ENCODE results near the gene BPTF.
A peak's percentile ranks its signal among the peaks of the same experiment; 100 is the strongest.
"Not testable (repeated sequence)": the region's sequence is repeated elsewhere in the genome, so short reads cannot be mapped to it uniquely, and the experiment has no call there.

BPTF gene, protein sequence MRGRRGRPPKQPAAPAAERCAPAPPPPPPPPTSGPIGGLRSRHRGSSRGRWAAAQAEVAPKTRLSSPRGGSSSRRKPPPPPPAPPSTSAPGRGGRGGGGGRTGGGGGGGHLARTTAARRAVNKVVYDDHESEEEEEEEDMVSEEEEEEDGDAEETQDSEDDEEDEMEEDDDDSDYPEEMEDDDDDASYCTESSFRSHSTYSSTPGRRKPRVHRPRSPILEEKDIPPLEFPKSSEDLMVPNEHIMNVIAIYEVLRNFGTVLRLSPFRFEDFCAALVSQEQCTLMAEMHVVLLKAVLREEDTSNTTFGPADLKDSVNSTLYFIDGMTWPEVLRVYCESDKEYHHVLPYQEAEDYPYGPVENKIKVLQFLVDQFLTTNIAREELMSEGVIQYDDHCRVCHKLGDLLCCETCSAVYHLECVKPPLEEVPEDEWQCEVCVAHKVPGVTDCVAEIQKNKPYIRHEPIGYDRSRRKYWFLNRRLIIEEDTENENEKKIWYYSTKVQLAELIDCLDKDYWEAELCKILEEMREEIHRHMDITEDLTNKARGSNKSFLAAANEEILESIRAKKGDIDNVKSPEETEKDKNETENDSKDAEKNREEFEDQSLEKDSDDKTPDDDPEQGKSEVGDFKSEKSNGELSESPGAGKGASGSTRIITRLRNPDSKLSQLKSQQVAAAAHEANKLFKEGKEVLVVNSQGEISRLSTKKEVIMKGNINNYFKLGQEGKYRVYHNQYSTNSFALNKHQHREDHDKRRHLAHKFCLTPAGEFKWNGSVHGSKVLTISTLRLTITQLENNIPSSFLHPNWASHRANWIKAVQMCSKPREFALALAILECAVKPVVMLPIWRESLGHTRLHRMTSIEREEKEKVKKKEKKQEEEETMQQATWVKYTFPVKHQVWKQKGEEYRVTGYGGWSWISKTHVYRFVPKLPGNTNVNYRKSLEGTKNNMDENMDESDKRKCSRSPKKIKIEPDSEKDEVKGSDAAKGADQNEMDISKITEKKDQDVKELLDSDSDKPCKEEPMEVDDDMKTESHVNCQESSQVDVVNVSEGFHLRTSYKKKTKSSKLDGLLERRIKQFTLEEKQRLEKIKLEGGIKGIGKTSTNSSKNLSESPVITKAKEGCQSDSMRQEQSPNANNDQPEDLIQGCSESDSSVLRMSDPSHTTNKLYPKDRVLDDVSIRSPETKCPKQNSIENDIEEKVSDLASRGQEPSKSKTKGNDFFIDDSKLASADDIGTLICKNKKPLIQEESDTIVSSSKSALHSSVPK (N-terminal part only)

DNA sequence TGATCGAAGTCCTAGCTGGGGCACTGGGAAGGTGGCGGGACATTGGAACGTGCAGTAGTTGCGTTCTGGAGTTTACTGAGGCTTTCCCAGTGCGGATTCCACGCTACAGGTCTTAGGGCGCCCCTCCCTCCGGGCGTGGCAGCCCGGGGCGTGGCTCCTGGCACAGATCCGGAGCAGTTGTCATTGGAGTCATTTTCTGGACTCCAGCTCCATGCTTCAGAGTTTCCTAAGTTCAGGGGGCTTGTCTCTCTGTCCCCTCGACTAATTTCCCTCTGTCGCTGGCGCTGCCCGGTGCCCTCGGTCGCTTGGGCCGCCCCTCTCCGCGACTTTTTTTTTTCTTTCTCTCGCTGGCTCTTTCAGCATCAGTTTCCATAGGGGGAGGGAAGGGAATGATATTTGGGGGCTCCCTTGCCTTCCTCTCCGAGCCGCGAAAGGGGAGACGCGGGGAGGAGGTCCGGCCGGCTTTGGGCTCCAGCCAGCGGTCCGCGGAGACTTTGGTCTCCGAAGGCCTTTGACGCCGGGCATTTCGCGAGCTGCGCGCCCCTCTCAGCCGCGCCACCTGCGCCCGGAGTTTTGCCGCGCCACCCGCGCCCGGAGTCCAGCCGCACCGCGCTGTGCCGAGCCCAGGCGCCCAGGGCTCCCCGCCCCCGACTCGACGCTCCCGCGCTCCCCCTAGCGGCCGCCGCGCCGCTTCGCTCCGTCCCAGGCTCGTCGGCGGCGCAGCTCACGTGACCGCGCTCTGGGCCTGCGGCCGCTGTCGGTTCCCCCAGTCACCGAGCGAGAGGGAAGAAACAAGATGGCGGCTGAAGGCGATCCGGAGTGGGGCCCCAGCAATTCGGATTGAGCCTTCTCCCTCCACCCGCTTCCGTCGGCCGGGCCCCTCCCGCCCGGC lies at the start of gene BPTF:
Gene BPTF, plus strand, starts transcription at position 769 of the 892 bp plus-strand sequence. CDS start 222 bp downstream, outside the sequence.
- H3K36me3 Mint-ChIP-seq (ENCODE audit: insufficient read depth): peaks cover 18% of the 10 kb centered on the region
- ATAC-seq (replicated peaks; ENCODE audit: extremely low read depth, poor library complexity, severe bottlenecking) (peak; percentile 79), DNase-seq (ENCODE audit: low spot score in 2 of 2) (peak; percentile 85)
- no peaks in the 10 kb centered on the region for H3K9me3 Mint-ChIP-seq
- peak within 1 kb of the TSS; percentile 91 for H3K27ac Mint-ChIP-seq (ENCODE audit: low read depth)
- peaks cover 28% of the 10 kb centered on the region for H3K4me1 Mint-ChIP-seq
- H3K4me3 Mint-ChIP-seq: peak within 1 kb of the TSS; percentile 96
- H3K27me3 Mint-ChIP-seq: no peaks in the 10 kb centered on the region

DNA sequence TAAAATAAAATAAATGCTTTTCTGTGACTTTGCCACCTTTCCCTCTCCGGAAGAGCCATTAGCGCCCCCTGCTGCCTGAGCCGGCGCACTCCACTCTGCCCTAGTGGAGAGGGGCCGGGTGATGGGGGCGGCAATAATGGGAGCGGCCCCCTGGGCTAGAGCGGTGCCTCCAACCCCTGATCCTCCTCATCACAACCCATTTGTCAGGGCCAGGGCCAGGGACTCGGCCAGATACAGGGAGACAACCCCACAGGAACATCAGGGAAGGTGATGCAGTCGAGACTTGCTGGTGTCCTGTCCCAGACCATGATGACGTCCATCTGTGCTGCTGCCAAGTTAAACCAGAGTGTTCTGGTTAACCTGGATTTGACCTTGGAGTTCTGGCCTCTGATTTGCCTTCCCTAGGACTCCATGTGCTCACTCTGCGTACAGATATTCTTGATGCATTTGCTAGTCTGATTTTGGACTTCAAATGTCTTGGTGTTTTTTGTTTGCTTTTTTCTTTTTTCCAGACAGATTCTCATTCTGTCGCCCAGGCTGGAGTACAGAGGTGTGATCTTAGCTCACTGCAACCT lies 46.1 kb upstream of the BPTF start:
- H3K36me3 Mint-ChIP-seq (ENCODE audit: insufficient read depth): no peaks in the 10 kb centered on the region
- H3K27ac Mint-ChIP-seq (ENCODE audit: low read depth): no peak overlapping the region
- H3K4me3 Mint-ChIP-seq: no peak overlapping the region
- no peaks in the 10 kb centered on the region for H3K9me3 Mint-ChIP-seq
- H3K27me3 Mint-ChIP-seq: no peaks in the 10 kb centered on the region
- no peaks in the 10 kb centered on the region for H3K4me1 Mint-ChIP-seq
- DNase-seq (ENCODE audit: low spot score in 2 of 2) (no peak), ATAC-seq (replicated peaks; ENCODE audit: extremely low read depth, poor library complexity, severe bottlenecking) (no peak)

DNA sequence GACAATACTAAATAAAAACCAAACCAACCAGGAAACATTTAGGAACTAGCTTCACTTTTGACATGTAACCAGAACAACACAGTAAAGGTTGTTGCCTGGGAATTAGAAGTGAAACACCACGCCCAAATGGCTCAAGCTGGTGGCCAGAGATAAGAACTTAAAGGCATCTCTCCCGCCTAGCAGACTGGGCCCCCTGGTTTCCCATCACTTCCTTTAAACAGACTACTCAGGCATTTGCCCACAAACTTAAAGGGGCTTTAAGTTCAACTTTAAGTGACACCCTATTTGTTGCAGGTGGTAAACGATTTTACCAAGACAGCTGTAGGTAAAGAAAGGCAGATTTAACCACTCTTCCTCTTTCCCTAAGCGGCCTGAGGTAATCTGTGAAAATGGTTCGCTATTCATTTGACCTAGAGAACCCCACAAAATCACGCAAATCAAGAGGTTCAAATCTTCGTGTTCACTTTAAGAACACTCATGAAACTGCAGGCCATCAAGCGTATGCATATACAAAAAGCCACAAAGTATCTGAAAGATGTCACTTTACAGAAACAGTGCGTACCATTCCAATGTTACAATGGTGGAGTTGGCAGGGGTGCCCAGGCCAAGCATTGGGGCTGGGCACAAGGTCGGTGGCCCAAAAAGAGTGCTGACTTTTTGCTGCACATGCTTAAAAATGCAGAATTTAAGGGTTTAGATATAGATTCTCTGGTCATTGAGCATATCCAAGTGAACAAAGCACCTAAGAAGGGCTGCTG lies 40.8 kb upstream of the BPTF start:
- Mint-ChIP-seq H3K4me1 (no peaks in the 10 kb centered on the region), H3K36me3 (ENCODE audit: insufficient read depth) (no peaks in the 10 kb centered on the region), H3K9me3 (no peaks in the 10 kb centered on the region), H3K27me3 (no peaks in the 10 kb centered on the region), H3K4me3 (no peak overlapping the region), H3K27ac (ENCODE audit: low read depth) (no peak overlapping the region)
- ATAC-seq (replicated peaks; ENCODE audit: extremely low read depth, poor library complexity, severe bottlenecking): no peak
- no peak for DNase-seq (ENCODE audit: low spot score in 2 of 2)

DNA sequence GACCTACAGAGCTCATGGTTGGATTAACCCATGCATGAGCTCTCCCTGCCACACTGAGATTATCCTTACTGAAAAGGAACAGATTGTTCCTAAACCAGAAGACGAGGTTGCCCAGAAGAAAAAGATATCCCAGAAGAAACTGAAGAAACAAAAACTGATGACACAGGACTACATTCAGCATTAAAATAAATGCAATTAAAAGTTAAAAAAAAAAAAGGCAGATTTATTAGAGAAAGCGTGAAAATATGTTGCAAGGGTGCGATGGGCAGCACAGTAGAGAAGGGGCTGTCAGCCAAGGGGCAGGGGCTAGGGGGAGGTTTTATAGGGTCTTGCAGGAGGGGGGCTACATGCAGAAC lies 40.2 kb upstream of the BPTF start:
- Mint-ChIP-seq H3K9me3 (no peaks in the 10 kb centered on the region), H3K4me3 (no peak overlapping the region), H3K27ac (ENCODE audit: low read depth) (no peak overlapping the region), H3K27me3 (no peaks in the 10 kb centered on the region), H3K4me1 (no peaks in the 10 kb centered on the region), H3K36me3 (ENCODE audit: insufficient read depth) (no peaks in the 10 kb centered on the region)
- ATAC-seq (replicated peaks; ENCODE audit: extremely low read depth, poor library complexity, severe bottlenecking): no peak
- no peak for DNase-seq (ENCODE audit: low spot score in 2 of 2)

- DNase-seq (ENCODE audit: low spot score in 2 of 2) (no peak), ATAC-seq (replicated peaks; ENCODE audit: extremely low read depth, poor library complexity, severe bottlenecking) (no peak)
- Mint-ChIP-seq H3K27ac (ENCODE audit: low read depth) (no peak overlapping the region), H3K36me3 (ENCODE audit: insufficient read depth) (no peaks in the 10 kb centered on the region), H3K9me3 (no peaks in the 10 kb centered on the region), H3K4me1 (no peaks in the 10 kb centered on the region), H3K4me3 (no peak overlapping the region), H3K27me3 (no peaks in the 10 kb centered on the region)
Observed at GRCh38 chr17:67785504-67785903, 39.8 kb upstream of the BPTF start.

DNA sequence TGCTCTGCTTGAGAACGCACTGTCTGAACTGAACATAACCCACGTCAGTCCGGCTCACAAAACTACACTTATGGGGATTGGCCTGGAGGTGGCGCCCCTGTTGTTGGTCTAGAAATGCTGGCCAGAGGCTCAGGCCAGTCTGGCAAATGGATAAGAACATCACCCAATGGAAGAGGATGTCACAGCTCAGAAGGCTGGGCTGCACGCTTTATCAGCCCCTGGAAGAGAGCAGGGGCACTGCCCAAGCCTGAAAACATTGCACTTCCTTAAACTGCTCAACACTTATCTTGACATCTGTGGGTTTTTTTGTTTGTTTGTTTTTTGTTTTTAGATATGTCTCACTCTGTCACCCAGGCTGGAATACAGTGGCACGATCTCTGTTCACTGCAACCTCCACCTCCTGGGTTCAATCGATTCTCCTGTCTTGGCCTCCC lies 24.8 kb upstream of the BPTF start:
- DNase-seq (ENCODE audit: low spot score in 2 of 2) (peak in 1 of 2 donors; percentile 20), ATAC-seq (replicated peaks; ENCODE audit: extremely low read depth, poor library complexity, severe bottlenecking) (peak; percentile 52)
- Mint-ChIP-seq H3K9me3 (no peaks in the 10 kb centered on the region), H3K36me3 (ENCODE audit: insufficient read depth) (no peaks in the 10 kb centered on the region), H3K4me1 (no peaks in the 10 kb centered on the region), H3K27me3 (no peaks in the 10 kb centered on the region), H3K4me3 (no peak overlapping the region), H3K27ac (ENCODE audit: low read depth) (no peak overlapping the region)

DNA sequence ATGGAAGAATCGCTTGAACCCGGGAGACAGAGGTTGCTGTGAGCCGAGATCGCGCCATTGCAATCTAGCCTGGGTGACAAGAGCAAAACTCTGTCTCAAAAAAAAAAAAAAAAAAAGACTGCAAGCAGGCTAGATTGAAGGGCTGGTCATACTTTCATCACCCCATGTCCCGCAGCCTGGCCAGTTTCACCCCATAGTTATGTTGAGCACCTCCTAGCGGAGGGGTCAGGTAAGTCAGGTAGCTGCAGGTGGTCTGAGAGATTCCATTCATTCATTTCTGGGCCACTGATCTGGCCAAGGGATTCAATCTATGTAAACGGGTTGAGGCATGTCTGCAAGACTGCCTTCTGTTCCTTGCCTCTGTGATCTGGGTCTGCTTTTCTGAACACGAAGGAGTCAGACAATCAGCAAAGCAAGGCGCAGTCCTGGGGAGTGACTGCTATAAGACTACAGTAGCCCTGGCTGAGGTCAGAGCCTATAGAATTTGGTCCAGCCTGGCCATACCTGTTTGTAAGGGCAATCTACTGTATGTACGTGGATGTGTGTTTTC lies 23.6 kb upstream of the BPTF start:
- no peak for ATAC-seq (replicated peaks; ENCODE audit: extremely low read depth, poor library complexity, severe bottlenecking)
- DNase-seq (ENCODE audit: low spot score in 2 of 2): no peak
- H3K9me3 Mint-ChIP-seq: no peaks in the 10 kb centered on the region
- no peak overlapping the region for H3K4me3 Mint-ChIP-seq
- peaks cover 2% of the 10 kb centered on the region for H3K36me3 Mint-ChIP-seq (ENCODE audit: insufficient read depth)
- no peak overlapping the region for H3K27ac Mint-ChIP-seq (ENCODE audit: low read depth)
- H3K4me1 Mint-ChIP-seq: no peaks in the 10 kb centered on the region
- no peaks in the 10 kb centered on the region for H3K27me3 Mint-ChIP-seq

GRCh38 chr17:67810464-67810863 lies 14.8 kb upstream of the BPTF start:
- ATAC-seq (replicated peaks; ENCODE audit: extremely low read depth, poor library complexity, severe bottlenecking) (no peak), DNase-seq (ENCODE audit: low spot score in 2 of 2) (no peak)
- peaks cover 19% of the 10 kb centered on the region for H3K27me3 Mint-ChIP-seq
- no peak overlapping the region for H3K4me3 Mint-ChIP-seq
- no peak overlapping the region for H3K27ac Mint-ChIP-seq (ENCODE audit: low read depth)
- no peaks in the 10 kb centered on the region for H3K4me1 Mint-ChIP-seq
- no peaks in the 10 kb centered on the region for H3K9me3 Mint-ChIP-seq
- H3K36me3 Mint-ChIP-seq (ENCODE audit: insufficient read depth): peaks cover 2% of the 10 kb centered on the region

DNA sequence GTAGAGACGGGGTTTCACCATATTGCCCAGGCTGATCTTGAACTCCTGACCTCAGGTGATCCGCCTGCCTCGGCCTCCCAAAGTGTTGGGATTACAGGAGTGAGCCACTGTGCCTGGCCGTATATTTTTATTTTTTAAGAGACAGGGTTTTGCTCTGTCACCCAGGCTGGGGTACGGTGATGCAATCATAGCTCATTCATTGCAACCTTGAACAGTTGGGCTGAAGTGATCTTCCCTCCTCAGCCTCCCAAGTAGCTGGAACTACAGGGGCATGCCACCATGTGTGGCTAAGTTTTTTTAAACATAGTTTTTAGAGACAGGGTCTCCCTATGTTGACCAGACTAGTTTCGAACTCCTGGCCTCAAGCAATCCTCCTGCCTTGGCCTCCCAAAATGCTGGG lies 12.9 kb upstream of the BPTF start:
- not testable (repeated sequence) for ATAC-seq (replicated peaks; ENCODE audit: extremely low read depth, poor library complexity, severe bottlenecking); DNase-seq (ENCODE audit: low spot score in 2 of 2); H3K27ac Mint-ChIP-seq (ENCODE audit: low read depth); H3K9me3 Mint-ChIP-seq; H3K4me1 Mint-ChIP-seq; H3K36me3 Mint-ChIP-seq (ENCODE audit: insufficient read depth); H3K4me3 Mint-ChIP-seq
- H3K27me3 Mint-ChIP-seq: peaks cover 25% of the 10 kb centered on the region

GRCh38 chr17:67813803-67814180 lies 11.5 kb upstream of the BPTF start:
- DNase-seq (ENCODE audit: low spot score in 2 of 2) (no peak), ATAC-seq (replicated peaks; ENCODE audit: extremely low read depth, poor library complexity, severe bottlenecking) (no peak)
- Mint-ChIP-seq H3K36me3 (ENCODE audit: insufficient read depth) (no peaks in the 10 kb centered on the region), H3K4me3 (no peak overlapping the region), H3K9me3 (no peaks in the 10 kb centered on the region), H3K27me3 (peaks cover 25% of the 10 kb centered on the region), H3K4me1 (no peaks in the 10 kb centered on the region), H3K27ac (ENCODE audit: low read depth) (no peak overlapping the region)

All from central memory CD8-positive, alpha-beta T cell (primary cell).